LNCaP clone FGC (cell line): ENCODE measurements around the gene MTCH1.
"Not testable (repeated sequence)": the region's sequence is repeated elsewhere in the genome, so short reads cannot be mapped to it uniquely, and the experiment has no call there.

Source experiments
- DNase-seq: peaks from one replicate; pipeline ENCODE4 v3.0.0-alpha.2; 2011; ENCODE audit warnings: low read depth
- H3K4me3 ChIP-seq: 2 replicates; pipeline ENCODE4 v1.5.1; 2011; ENCODE audit warnings: mild to moderate bottlenecking, low read depth, low read length, control low read depth
- TF ChIP-seq, protein P1 (sequence below): IDR thresholded peaks from 2 replicates; pipeline ENCODE4 v1.5.1; 2012; ENCODE audit warnings: mild to moderate bottlenecking; ENCODE audit not compliant: control insufficient read depth, insufficient read depth; ENCODE audit errors: extremely low read depth

MTCH1 gene

DNA sequence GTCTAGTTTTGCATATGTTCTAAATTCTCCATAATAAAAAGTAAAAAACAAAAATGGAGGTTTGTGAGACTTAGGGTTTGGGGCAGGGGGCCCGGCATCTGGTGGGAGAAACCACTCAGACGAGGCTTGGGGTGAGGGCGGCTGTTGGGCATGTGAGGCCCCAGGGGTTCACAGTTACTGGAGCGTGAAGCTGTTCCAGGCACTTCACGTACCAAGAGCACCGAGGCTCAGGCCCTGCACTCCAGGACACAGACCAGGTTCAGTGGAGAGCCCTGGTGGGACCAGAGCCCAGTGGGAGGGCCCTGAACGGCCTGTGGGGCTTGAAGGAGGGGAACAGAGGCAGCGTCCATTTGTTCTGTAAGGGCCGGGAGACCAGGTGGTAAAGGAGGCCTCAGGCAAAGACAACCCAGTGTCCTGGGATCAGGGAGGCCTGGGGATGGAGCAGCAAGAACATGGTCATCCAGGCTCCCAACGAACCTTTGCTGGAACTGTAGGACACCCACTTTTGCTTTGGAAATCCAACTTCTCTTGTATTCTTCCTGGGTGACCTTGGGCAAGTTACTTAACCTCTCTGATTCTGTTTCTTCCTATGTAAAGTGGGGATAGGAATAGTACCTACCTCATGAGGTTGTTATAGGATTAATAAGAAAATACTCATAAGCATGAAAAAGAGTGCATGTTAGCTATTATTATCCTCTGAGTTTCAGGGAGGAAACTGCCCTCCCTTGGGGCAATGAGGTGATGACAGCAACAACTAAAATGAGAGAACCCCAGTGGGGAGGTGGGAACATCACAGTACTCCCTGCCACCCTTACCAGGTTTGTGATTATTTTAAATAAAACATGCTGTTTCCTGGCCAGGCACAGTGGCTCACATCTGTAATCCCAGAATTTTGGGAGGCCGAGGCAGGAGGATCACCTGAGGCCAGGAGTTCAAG, 18.3 kb upstream of the MTCH1 start:
- TF ChIP-seq, protein P1, sequence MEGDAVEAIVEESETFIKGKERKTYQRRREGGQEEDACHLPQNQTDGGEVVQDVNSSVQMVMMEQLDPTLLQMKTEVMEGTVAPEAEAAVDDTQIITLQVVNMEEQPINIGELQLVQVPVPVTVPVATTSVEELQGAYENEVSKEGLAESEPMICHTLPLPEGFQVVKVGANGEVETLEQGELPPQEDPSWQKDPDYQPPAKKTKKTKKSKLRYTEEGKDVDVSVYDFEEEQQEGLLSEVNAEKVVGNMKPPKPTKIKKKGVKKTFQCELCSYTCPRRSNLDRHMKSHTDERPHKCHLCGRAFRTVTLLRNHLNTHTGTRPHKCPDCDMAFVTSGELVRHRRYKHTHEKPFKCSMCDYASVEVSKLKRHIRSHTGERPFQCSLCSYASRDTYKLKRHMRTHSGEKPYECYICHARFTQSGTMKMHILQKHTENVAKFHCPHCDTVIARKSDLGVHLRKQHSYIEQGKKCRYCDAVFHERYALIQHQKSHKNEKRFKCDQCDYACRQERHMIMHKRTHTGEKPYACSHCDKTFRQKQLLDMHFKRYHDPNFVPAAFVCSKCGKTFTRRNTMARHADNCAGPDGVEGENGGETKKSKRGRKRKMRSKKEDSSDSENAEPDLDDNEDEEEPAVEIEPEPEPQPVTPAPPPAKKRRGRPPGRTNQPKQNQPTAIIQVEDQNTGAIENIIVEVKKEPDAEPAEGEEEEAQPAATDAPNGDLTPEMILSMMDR: no peak
- H3K4me3 ChIP-seq: no peak overlapping the region
- no peak for DNase-seq

DNA sequence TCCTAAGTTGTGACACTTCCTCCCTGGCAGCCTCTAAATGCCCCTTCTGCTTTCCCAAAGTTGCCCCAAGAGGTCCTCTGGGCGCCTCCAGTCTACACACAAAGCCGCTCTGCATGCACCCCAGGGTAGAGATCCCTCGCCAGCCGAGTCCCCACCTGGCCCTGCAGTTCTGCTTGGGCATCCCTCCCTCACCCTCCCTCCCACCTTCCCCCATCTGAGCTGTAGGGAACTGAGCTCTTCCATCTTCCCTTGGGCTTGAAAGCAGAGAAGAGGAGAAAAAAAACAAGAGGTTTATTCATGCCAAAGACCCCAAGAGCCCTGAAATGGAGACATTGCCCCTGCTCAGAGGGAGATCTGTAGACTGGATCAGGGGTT, 13.7 kb upstream of the MTCH1 start:
- DNase-seq: no peak
- TF ChIP-seq, protein P1: no peak
- no peak overlapping the region for H3K4me3 ChIP-seq

DNA sequence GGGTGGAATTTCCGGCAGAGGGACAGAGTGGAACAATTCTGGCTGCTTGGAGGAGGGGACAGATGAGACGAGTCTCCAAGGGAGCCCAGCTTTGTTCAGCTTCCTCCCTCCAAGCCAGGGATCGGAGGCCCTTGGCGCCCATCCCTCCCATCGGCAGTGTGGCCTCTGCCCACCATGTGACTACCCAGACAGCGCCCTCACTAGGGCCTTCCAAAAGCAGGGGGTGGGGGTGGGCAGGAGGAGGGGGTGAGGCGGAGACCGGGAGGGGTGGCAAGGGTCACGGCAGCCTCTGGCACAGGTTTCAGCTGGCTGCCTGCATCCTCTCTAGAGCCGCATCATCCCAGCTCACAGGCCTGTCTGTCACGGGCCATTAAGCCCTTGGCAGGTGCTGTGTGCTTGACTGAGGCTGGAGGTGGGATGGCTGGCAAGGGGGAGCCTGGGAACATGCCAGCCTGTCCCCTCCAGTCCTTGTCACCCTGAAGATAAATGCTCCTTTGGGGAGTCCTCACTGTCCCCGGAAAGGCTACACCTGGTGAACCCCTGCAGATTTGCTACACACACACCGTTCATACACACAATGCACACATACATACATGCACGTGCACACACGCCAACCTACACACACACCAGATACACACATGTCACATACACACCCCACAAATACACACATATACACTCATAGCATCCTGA, 13.2 kb upstream of the MTCH1 start:
- DNase-seq: no peak
- no peak overlapping the region for H3K4me3 ChIP-seq
- TF ChIP-seq, protein P1: no peak

DNA sequence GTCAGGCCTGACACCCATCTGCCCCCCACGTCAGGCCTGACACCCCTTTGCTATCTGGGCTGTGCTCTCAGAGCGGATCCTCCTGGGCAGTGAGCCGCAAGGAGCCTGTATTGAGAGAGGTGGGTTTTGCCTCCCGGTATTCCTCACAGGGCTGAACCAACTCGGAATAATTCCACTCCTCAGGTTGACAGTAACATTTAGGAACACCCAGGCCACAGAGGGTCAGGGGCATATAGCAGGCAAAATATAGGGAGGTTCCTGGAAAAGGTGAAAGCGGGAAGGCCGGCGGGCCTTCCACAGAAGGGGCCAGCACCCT, 12.7 kb upstream of the MTCH1 start:
- H3K4me3 ChIP-seq: no peak overlapping the region
- TF ChIP-seq, protein P1: no peak
- DNase-seq: no peak

DNA sequence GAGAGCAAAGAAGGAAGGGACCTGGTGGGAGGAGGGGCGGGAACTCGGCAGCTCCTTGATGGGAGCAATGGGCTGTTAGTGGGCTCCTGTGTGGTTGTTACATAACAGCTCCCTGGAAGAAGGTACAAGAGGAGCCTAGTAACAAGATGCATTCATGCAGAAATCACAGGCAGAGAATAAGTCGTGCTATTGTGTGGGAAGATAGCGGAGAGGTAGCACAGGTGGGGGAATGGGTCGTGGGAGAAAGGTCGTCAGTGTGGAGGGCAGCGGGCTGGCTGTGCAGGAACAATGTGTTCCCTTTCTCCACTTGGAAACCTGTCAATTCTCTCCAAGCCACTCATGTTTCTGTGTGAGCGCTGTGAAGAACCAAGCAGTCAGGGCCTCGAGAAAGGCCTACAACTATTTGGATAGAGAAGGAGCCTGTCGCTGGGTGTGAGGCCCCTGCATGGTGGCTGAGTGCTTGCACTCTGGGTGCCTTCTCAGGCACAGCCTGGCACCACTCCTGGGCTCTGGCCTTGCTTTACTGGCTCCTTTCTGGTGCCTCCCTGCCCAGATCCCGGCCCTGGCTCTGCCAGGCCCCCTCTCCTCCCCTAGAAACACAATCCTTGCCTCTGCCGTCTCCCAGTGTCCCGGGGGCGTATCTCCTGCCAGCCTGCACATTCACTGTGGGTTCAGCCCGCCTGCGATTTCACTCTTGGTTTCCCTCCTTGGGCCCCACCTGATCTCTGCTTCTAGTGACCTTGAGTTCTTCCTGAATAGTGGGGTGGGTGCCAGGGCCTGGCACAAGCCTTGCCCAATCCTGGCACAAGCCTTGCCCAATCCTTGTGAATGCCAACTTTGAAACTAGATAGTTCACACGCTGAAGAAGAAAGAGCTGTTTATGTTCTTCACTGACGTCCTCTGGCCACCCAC, 12.1 kb upstream of the MTCH1 start:
- no peak for DNase-seq
- no peak overlapping the region for H3K4me3 ChIP-seq
- TF ChIP-seq, protein P1: no peak

DNA sequence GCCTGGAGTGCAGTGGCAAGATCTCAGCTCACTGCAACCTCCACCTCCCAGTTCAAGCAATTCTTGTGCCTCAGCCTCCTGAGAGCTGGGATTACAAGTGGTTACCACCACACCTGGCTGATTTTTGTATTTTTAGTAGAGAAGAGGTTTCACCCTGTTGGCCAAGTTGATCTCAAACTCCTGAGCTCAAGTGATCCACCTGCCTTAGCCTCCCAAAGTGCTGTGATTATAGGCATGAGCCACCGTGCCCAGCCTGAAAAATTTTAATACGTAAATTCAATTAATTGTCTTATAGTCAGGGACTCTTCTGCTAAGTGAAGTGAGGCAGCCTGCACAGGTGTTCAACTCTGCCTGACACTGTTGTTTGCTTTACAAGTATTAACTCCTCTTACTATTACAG, 4.4 kb upstream of the MTCH1 start:
- H3K4me3 ChIP-seq, DNase-seq: not testable (repeated sequence)

DNA sequence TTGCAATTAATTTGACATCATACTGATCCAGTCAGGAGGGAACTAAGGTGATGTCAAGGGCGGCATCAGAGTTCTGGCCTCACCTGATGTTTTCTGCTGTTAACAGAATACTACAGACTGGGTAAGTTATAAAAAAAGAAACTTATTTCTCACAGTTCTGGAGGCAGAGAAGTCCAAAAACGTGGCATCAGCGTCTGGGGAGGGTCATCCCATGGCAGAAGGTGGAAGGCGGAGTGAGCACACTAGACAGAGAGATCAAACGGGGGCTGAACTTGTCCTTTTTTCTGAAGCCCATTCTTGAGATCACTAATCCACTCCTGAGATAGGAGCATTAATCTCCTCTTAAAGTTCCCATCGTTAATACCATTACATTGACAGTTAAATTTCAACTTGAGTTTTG, 3.3 kb upstream of the MTCH1 start:
- no peak overlapping the region for H3K4me3 ChIP-seq
- TF ChIP-seq, protein P1: no peak
- DNase-seq: no peak
